Keratinocyte (primary cell): ENCODE results near the gene ANAPC2.

Experiments
- CTCF ChIP-seq, 3 experiments: IDR thresholded peaks in 1 of 3; conservative IDR thresholded peaks in 1 of 3; optimal IDR thresholded peaks in 1 of 3; 2 replicates in 2 of 3; 3 replicates in 1 of 3; pipeline versions ENCODE3 to v1.5.1; 2011; ENCODE audit warnings: low read length in 3 of 3, mild to moderate bottlenecking in 3 of 3, moderate library complexity in 2 of 3, control low read depth in 1 of 3, inconsistent platforms in 1 of 3; ENCODE audit not compliant: insufficient read depth in 2 of 3; ENCODE audit errors: extremely low read depth in 1 of 3
- EZH2 ChIP-seq: IDR thresholded peaks from one replicate; pipeline ENCODE4 v1.6.1; 2012; ENCODE audit warnings: inconsistent platforms, mild to moderate bottlenecking, low read length, moderate library complexity

GRCh38 chr9:137235424-137236237 is 47.3 kb upstream of the ANAPC2 start:
- TF ChIP-seq CTCF (optimal IDR thresholded peaks at IDR 0.05 in 1 of 3, IDR thresholded peaks at IDR 0.05 in 1 of 3, conservative IDR thresholded peaks at IDR 0.05 in 1 of 3; ENCODE audit: extremely low read depth in 1 of 3, insufficient read depth in 2 of 3, low read length in 3 of 3), result no peak
- TF ChIP-seq EZH2, result no peak
